GM23248 (cell line): ENCODE measurements around the gene PREX1. TPM values are rescaled to one million over a fixed set of nuclear protein-coding genes. Genes with fewer than 3 reads are reported as not detected.

Experiments used
- DNase-seq: peaks from one replicate; pipeline ENCODE4 v3.0.0-alpha.2; 2015
- H2AFZ ChIP-seq: fragments of 200-600 bp; sonication (generic); 2 replicates; pipeline ENCODE4 v1.6.1; 2016; ENCODE audit warnings: antibody characterized with exemption
- H3F3A ChIP-seq: fragments of 200-600 bp; sonication (generic); 2 replicates; pipeline ENCODE4 v1.6.1; 2016; ENCODE audit warnings: mild to moderate bottlenecking, antibody characterized with exemption, mixed run types; ENCODE audit not compliant: insufficient read depth
- H3K27ac ChIP-seq: fragments of 200-600 bp; sonication (generic); 2 replicates; pipeline ENCODE4 v1.5.1; 2016; ENCODE audit warnings: mild to moderate bottlenecking
- H3K27me3 ChIP-seq: fragments of 200-600 bp; sonication (generic); replicated peaks from 2 replicates; pipeline ENCODE4 v1.6.1; 2016; ENCODE audit warnings: mild to moderate bottlenecking; ENCODE audit not compliant: insufficient read depth
- H3K36me3 ChIP-seq: fragments of 200-600 bp; sonication (generic); 2 replicates; pipeline ENCODE4 v1.6.1; 2016; ENCODE audit warnings: low read depth, mild to moderate bottlenecking
- H3K4me1 ChIP-seq: fragments of 200-600 bp; sonication (generic); 2 replicates; pipeline ENCODE4 v1.6.1; 2016; ENCODE audit warnings: mild to moderate bottlenecking; ENCODE audit not compliant: insufficient read depth
- H3K4me2 ChIP-seq: fragments of 200-600 bp; sonication (generic); one replicate; pipeline ENCODE4 v1.6.1; 2016; ENCODE audit warnings: mild to moderate bottlenecking; ENCODE audit not compliant: unreplicated experiment
- H3K4me3 ChIP-seq: fragments of 200-600 bp; sonication (generic); 2 replicates; pipeline ENCODE4 v1.5.1; 2016; ENCODE audit warnings: mild to moderate bottlenecking
- H3K79me2 ChIP-seq: fragments of 200-600 bp; sonication (generic); 2 replicates; pipeline ENCODE4 v1.6.1; 2016; ENCODE audit warnings: mild to moderate bottlenecking; ENCODE audit not compliant: insufficient read depth
- H3K9ac ChIP-seq: fragments of 200-600 bp; sonication (generic); 2 replicates; pipeline ENCODE4 v1.6.1; 2016; ENCODE audit warnings: mild to moderate bottlenecking
- H3K9me2 ChIP-seq: fragments of 200-600 bp; sonication (generic); 2 replicates; pipeline ENCODE4 v1.6.1; 2016; ENCODE audit warnings: mixed run types, mild to moderate bottlenecking, moderate library complexity; ENCODE audit not compliant: insufficient read depth
- H3K9me3 ChIP-seq: fragments of 200-600 bp; sonication (generic); one replicate; pipeline ENCODE4 v1.6.1; 2017; ENCODE audit warnings: low read depth
- H4K20me1 ChIP-seq: fragments of 200-600 bp; sonication (generic); 2 replicates; pipeline ENCODE4 v1.6.0; 2016; ENCODE audit not compliant: insufficient read depth
- EZH2 ChIP-seq: fragments of 200-600 bp; sonication (generic); IDR thresholded peaks from 2 replicates; pipeline ENCODE4 v1.6.1; 2018; ENCODE audit warnings: antibody characterized with exemption, mild to moderate bottlenecking; ENCODE audit not compliant: insufficient read depth, poor library complexity, severe bottlenecking
- EZH2phosphoT487 ChIP-seq: fragments of 200-600 bp; sonication (generic); IDR thresholded peaks from 2 replicates; pipeline ENCODE4 v1.6.1; 2018; ENCODE audit warnings: antibody characterized with exemption, moderate library complexity, mild to moderate bottlenecking, low read depth; ENCODE audit not compliant: insufficient read depth
- WGBS, 2 experiments: methylation state at CpG; one replicate each; pipeline ENCODE4 v1.1.6; 2015 to 2017; ENCODE audit warnings: low lambda C conversion rate in 2 of 2, low coverage in 1 of 2; ENCODE audit errors: missing lambda C conversion rate in 2 of 2; 5-methylcytosine and 5-hydroxymethylcytosine counted together
- in situ Hi-C: fragments of 300-500 bp; cut with MboI; formaldehyde crosslinking; loops from 2 replicates; pipeline ENCODE4 v1.15.0; 2020
- polyA plus RNA-seq: library from polyadenylated mRNA; unstranded; fragments of >200 nt; fragmentation: Nextera tagmentation; extraction: Ambion mirVana; gene quantifications from 2 replicates; pipeline ENCODE4 v1.2.1, GENCODE V29; 2016
- total RNA-seq: library from RNA; depleted of rRNA; stranded (reverse); fragments of >200 nt; shearing (Covaris generic); gene quantifications from 2 replicates; pipeline ENCODE4 v1.2.3, GENCODE V29; 2014

PREX1 gene
- total and polyA plus RNA-seq, 2 experiments from 2014 or later, result 0.13 to 0.65 TPM

- WGBS, 2 experiments, result 62 to 72% methylated on average over 9 of the region's 9 CpGs
- no peak overlapping the region for H3K4me3 ChIP-seq
- H3K9ac ChIP-seq, result no peak overlapping the region
- no peak for TF ChIP-seq EZH2
- TF ChIP-seq EZH2phosphoT487, result no peak
- no peaks in the 10 kb centered on the region for H3K9me2 ChIP-seq
- H3K4me1 ChIP-seq, result peaks cover 23% of the 10 kb centered on the region
- H3K9me3 ChIP-seq, result no peaks in the 10 kb centered on the region
- H3K79me2 ChIP-seq, result no peaks in the 10 kb centered on the region
- H3K27me3 ChIP-seq, result no peaks in the 10 kb centered on the region
- H2AFZ ChIP-seq, result no peak overlapping the region
- H3F3A ChIP-seq, result peaks cover 6% of the 10 kb centered on the region
- H3K36me3 ChIP-seq, result no peaks in the 10 kb centered on the region
- no peak for DNase-seq
- no peak overlapping the region for H3K27ac ChIP-seq
- in situ Hi-C loops, result no loop called here
- H4K20me1 ChIP-seq, result no peaks in the 10 kb centered on the region
- H3K4me2 ChIP-seq, result no peak overlapping the region
These were observed 106.3 kb downstream of the PREX1 start for GRCh38 chr20:48721324-48722001.

- Histone ChIP-seq H3K9me3 (no peaks in the 10 kb centered on the region), H3F3A (peaks cover 6% of the 10 kb centered on the region), H3K4me2 (no peak overlapping the region), H3K4me1 (peaks cover 23% of the 10 kb centered on the region), H3K36me3 (no peaks in the 10 kb centered on the region), H3K27ac (no peak overlapping the region), H3K4me3 (no peak overlapping the region), H4K20me1 (no peaks in the 10 kb centered on the region), H3K79me2 (no peaks in the 10 kb centered on the region), H3K9ac (no peak overlapping the region), H3K27me3 (no peaks in the 10 kb centered on the region), H2AFZ (no peak overlapping the region), H3K9me2 (no peaks in the 10 kb centered on the region)
- DNase-seq, result peak; percentile 34
- TF ChIP-seq EZH2 (no peak), EZH2phosphoT487 (no peak)
- in situ Hi-C loops, result no loop called here
- WGBS, 2 experiments, result 63 to 67% methylated on average over 13 of the region's 13 CpGs
These were observed 107.4 kb downstream of the PREX1 start for GRCh38 chr20:48720256-48720985.

GRCh38 chr20:48719598-48720255, 108.1 kb downstream of the PREX1 start:
- Histone ChIP-seq H3K36me3 (no peaks in the 10 kb centered on the region), H4K20me1 (no peaks in the 10 kb centered on the region), H2AFZ (no peak overlapping the region), H3K27ac (no peak overlapping the region), H3K79me2 (no peaks in the 10 kb centered on the region), H3K9me3 (no peaks in the 10 kb centered on the region), H3K9ac (no peak overlapping the region), H3K27me3 (no peaks in the 10 kb centered on the region), H3K4me3 (no peak overlapping the region), H3K9me2 (no peaks in the 10 kb centered on the region), H3F3A (peaks cover 6% of the 10 kb centered on the region), H3K4me1 (peaks cover 23% of the 10 kb centered on the region), H3K4me2 (no peak overlapping the region)
- TF ChIP-seq EZH2, result no peak
- no peak for TF ChIP-seq EZH2phosphoT487
- in situ Hi-C loops, result no loop called here
- 79 to 89% methylated on average over 4 of the region's 4 CpGs for WGBS, 2 experiments
- no peak for DNase-seq

GRCh38 chr20:48718786-48719578, 108.8 kb downstream of the PREX1 start:
- H2AFZ ChIP-seq, result no peak overlapping the region
- TF ChIP-seq EZH2phosphoT487 (no peak), EZH2 (no peak)
- WGBS, 2 experiments, result 90 to 91% methylated on average over 8 of the region's 8 CpGs

More at GRCh38 chr20:48718786-48719578, 108.8 kb downstream of the PREX1 start:
- Histone ChIP-seq H3K79me2 (no peaks in the 10 kb centered on the region), H4K20me1 (no peaks in the 10 kb centered on the region), H3K27me3 (no peaks in the 10 kb centered on the region), H3K4me2 (no peak overlapping the region), H3K36me3 (no peaks in the 10 kb centered on the region), H3F3A (peaks cover 6% of the 10 kb centered on the region), H3K4me1 (peaks cover 23% of the 10 kb centered on the region), H3K27ac (no peak overlapping the region), H3K9me3 (no peaks in the 10 kb centered on the region), H3K4me3 (no peak overlapping the region), H3K9me2 (no peaks in the 10 kb centered on the region), H3K9ac (no peak overlapping the region)
- DNase-seq, result no peak
- in situ Hi-C loops, result no loop called here
